SU-DHL-6 (cell line): ENCODE results near the gene RBMS1.

Experiments used
- EZH2phosphoT487 ChIP-seq: fragments of 200-600 bp; sonication (generic), shearing (Covaris generic); conservative IDR thresholded peaks from 2 replicates; pipeline ENCODE4 v1.6.1; 2018; ENCODE audit warnings: mild to moderate bottlenecking, antibody characterized with exemption, low read length, moderate library complexity, mixed read lengths
- TF ChIP-seq, protein P1 (sequence below): fragments of 200-600 bp; sonication (generic); IDR thresholded peaks from one replicate; pipeline ENCODE4 v1.5.1; 2017; ENCODE audit warnings: antibody characterized with exemption, mild to moderate bottlenecking, low read length, moderate library complexity; ENCODE audit not compliant: insufficient read depth, poor library complexity, severe bottlenecking

DNA sequence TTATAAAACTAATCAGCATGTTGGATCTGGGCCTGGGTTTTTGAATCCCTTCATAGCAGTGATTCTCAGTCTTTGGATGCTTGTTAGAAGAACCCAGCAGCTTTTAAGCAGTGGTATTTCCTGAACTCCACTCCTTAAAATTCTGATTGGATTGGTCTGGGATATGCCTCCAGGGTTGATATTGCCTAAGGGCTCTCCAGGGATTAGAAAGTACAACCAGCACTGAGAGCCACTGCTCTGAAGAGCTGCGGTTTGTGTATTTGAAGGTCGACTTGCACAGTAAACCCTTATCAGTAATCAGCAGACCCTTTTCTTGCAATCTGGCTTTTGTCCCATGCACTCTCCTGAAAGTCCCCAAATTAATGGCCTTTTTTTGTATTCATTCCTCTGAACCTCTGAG lies 17.0 kb upstream of the RBMS1 start:
- TF ChIP-seq, protein P1, sequence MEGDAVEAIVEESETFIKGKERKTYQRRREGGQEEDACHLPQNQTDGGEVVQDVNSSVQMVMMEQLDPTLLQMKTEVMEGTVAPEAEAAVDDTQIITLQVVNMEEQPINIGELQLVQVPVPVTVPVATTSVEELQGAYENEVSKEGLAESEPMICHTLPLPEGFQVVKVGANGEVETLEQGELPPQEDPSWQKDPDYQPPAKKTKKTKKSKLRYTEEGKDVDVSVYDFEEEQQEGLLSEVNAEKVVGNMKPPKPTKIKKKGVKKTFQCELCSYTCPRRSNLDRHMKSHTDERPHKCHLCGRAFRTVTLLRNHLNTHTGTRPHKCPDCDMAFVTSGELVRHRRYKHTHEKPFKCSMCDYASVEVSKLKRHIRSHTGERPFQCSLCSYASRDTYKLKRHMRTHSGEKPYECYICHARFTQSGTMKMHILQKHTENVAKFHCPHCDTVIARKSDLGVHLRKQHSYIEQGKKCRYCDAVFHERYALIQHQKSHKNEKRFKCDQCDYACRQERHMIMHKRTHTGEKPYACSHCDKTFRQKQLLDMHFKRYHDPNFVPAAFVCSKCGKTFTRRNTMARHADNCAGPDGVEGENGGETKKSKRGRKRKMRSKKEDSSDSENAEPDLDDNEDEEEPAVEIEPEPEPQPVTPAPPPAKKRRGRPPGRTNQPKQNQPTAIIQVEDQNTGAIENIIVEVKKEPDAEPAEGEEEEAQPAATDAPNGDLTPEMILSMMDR: no peak
- no peak for TF ChIP-seq EZH2phosphoT487
